Bronchus fibroblast of lung (primary cell): Measurements from ENCODE around the gene PHF21A. TPM values are rescaled to one million over a fixed set of nuclear protein-coding genes. Genes with fewer than 3 reads are reported as not detected.

Experiments
- total RNA-seq: library from RNA; depleted of rRNA; stranded (reverse); fragments of >200 nt; gene quantifications from 2 replicates; pipeline ENCODE4 v1.2.3, GENCODE V29; 2015

The PHF21A gene
- 7.4 and 15.3 TPM in 2 replicates for total RNA-seq

DNA sequence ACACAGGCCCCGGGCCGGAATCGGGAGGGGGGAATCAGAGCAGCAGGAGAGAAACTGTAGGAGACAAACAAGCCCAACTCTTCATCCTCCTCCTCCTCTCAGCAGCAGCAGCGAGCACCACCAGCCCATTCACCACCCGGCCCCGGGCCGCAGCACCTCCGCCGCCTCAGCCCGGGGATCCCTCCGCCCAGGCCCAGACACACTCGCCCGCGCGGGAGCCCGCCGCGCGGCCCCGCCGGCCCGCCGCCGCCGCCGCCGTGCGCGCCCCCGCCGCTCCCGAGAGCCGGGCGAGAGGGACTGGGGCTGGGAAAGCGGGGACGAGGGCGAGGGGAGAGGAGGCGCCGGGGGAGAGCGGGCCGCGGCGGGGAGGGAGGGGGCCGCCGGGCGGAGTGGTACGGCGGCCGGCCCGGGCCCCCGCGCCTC, at the start of gene PHF21A:
PHF21A (minus strand) TSS at position 154 of the 423 bp plus-strand sequence. CDS start 37,235 bp downstream, outside the sequence.

DNA sequence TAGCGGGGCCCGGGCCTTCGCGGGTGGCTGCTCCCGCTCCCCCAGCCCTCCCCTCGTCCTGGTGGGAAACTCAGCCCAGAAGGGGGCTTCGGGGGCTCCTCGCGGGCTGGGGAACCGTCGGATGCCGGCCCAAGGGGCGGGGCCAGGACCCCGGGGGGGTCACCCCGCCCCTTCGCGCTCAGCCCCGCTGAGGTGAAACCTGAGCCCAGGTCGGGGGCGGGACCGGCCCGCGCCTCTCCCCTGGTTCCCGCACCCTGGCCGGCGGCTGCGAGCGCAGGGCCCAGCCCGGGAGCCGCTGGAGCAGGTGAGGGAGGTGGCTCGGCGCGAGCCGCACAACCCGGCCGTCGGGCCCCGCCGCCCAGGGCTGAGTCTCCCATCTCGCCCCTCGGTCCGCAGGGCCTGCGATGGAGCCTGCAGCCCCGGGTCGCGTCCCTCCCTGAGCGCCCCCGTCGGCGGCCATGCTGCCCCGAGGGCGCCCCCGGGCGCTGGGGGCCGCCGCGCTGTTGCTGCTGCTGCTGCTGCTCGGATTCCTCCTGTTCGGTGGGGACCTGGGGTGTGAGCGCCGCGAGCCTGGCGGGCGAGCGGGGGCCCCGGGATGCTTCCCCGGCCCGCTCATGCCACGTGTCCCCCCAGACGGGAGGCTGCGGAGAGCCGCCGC, 198.7 kb downstream of the PHF21A start, which contains the start of gene LARGE2:
LARGE2 (plus strand) TSS at position 232 of the 658 bp plus-strand sequence; CDS start at position 459, 227 bp downstream.

DNA sequence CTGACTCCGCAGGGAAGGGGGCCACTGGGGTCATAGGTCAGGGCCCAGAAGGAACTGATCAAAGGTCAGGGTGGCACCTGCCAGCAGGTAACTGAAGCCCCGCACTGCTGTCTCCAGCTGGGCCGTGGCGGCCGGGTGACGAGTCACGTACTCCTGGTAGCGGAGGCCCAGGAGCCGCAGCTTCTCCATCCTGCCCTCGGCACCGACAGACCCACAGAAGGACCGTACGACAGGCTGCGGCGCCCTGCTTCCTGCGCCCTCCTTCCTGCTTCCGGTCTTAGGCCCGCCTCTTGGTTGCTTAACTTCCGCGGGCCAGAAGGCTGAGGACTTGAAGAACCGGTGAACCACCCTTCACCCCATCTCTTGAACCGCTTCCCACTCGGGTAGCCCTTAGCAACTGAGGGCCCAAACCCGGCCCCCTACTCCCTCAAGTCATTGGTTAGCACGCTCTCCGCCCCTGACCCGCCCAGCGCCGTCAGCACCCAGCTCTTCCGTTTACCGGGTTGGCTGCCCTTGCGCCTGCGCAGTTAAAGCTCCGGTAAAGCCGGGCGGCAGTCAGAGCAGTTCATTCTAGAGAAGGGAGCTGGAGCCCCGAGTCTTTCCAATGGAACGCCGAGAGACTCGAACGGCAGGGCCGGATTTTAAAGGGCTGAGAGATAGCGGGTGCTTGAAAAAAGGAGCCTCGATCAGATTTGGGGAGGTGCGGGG, 203.5 kb downstream of the PHF21A start, which contains the start of gene PEX16:
PEX16 (minus strand) TSS at position 255 of the 708 bp plus-strand sequence; CDS start at position 189, 66 bp downstream.

DNA sequence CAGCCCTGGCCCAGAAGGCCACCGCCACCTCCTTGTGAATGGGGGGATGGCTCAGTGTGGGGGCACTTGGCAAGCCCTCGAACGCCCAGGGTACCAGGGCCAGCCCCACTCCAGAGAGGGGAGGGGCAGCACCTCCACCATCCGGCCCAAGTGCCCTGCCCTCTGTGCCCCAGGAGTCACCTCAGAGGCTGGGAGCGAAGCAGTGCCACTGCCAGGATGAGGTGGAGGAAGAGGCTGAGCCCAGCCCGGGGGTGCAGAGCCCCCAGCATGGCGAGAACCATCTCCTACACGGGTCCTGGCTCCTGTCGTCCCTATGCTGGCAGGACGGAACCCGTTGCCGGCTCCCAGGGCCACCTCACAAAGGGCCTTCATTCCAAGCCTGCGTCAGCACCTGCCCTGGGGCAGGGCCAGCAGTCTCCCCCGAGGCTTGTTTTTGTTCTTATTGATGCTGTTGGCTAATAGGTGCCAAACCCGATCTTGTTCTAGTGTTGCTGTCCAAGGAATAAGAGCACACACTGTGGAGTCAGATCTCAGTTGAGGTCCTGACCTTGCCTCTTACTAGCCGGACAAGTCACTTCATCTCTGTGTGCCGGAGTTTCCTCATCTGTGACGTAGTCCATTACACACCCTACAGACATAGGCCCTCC, 214.2 kb downstream of the PHF21A start, which contains the start of gene FREY1:
FREY1 (minus strand) TSS at position 307 of the 647 bp plus-strand sequence; CDS start at position 281, 26 bp downstream.

DNA sequence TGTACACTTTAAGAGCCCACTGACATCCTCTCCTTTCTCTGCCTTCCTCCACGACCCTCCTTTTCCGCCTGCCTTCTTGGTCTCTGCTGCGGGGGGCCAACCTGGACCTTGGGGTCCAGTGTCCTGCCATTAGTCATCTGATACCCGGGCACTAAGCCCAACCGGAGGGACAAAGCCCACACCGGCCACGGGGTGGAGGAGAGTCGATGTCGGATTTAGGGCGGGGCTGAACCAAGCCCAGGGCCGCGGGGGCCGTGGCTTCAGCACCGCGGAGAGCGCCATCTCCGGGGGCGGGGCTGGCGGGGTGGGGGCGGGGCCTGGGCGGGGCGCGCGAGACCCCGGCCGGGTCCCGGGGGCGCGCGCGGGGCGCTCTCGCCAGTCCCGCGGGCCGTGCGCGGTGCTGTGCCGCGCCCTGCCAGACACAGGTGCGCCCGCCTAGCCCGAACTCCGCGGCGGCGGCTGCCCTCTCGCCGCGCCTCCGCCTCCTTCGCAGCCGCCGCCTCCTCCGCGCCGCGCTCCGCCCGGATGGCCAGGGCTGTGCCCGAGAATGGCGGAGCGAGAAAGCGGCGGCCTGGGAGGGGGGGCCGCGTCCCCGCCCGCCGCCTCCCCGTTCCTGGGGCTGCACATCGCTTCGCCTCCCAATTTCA, 235.9 kb downstream of the PHF21A start, which contains the start of gene MAPK8IP1:
MAPK8IP1 (plus strand) TSS at position 378 of the 647 bp plus-strand sequence; CDS start at position 548, 170 bp downstream.

Other genes with a start within 250 kb of the PHF21A start
- gene MAPK8IP1, start 235.8 kb downstream of the PHF21A start, total RNA-seq: 8.8 and 11.6 TPM in 2 replicates
- gene FREY1, start 214.2 kb downstream of the PHF21A start, total RNA-seq: 0.34 TPM in 1 of 2 replicates, not detected in the other
- gene PEX16, start 203.6 kb downstream of the PHF21A start, total RNA-seq: 23.7 and 33.0 TPM in 2 replicates
- 0.15 and 0.17 TPM in 2 replicates for gene LARGE2, start 198.8 kb downstream of the PHF21A start, total RNA-seq
- 34.6 and 37.0 TPM in 2 replicates for gene CREB3L1, start 156.2 kb upstream of the PHF21A start, total RNA-seq
- 63.8 and 75.5 TPM in 2 replicates for gene DGKZ, start 226.0 kb upstream of the PHF21A start, total RNA-seq